Right lobe of liver (tissue), 6 donors: ENCODE measurements around the gene EXOC4. TPM values are rescaled to one million over a fixed set of nuclear protein-coding genes. Genes with fewer than 3 reads are reported as not detected.

Experiments
- ATAC-seq, 4 donors: fragments of 200-7000 bp; cut with Tn5 transposase; one replicate each; pipeline ENCODE4 v1.9.1; 2020; ENCODE audit warnings: mild to moderate bottlenecking in 4 of 4, moderate library complexity in 4 of 4
- DNase-seq, 3 donors: peaks; one replicate each; pipeline ENCODE4 v3.0.0-alpha.2; 2020
- H3K27ac ChIP-seq, 3 donors: fragments of 200-600 bp; one replicate each; pipeline ENCODE4 v1.8.0; 2022
- H3K27me3 ChIP-seq, 2 donors: fragments of 200-600 bp; one replicate each; pipeline ENCODE4 v1.8.0; 2022
- H3K36me3 ChIP-seq, 4 donors: fragments of 200-600 bp; sonication (generic) in 1 of 4; one replicate each; pipeline versions ENCODE4 v1.5.1 to v1.8.0; 2017 to 2022; ENCODE audit warnings: control low read depth in 1 of 4
- H3K4me1 ChIP-seq, 4 donors: fragments of 200-600 bp; sonication (generic) in 1 of 4; one replicate each; pipeline versions ENCODE4 v1.5.1 to v1.8.0; 2017 to 2022; ENCODE audit warnings: control low read depth in 1 of 4
- H3K4me3 ChIP-seq, 3 donors: fragments of 200-600 bp; one replicate each; pipeline ENCODE4 v1.8.0; 2022
- H3K9me3 ChIP-seq, 4 donors: fragments of 200-600 bp; sonication (generic) in 1 of 4; one replicate each; pipeline versions ENCODE4 v1.5.1 to v1.8.0; 2017 to 2022; ENCODE audit warnings: control low read depth in 1 of 4
- POLR2A ChIP-seq: fragments of 450-650 bp; IDR thresholded peaks from one replicate; pipeline ENCODE4 v1.6.1; 2017; ENCODE audit warnings: antibody characterized with exemption, mild to moderate bottlenecking
- WGBS: methylation state at CpG from one replicate; pipeline ENCODE4 v1.1.6; 2018; ENCODE audit warnings: low coverage, low lambda C conversion rate; ENCODE audit not compliant: insufficient coverage; ENCODE audit errors: missing lambda C conversion rate; 5-methylcytosine and 5-hydroxymethylcytosine counted together
- intact Hi-C, 2 donors: fragments of 100-400 bp; cut with DNase I; formaldehyde crosslinking; loops; one replicate each; pipeline versions ENCODE4 v1.11.2 to v1.14.1; 2022
- total RNA-seq, 6 experiments: library from RNA; depleted of rRNA in 2 of 6; stranded (reverse); fragments of >200 nt in 2 of 6; fragmentation: NEBNext Ultra II Directional in 3 of 6; extraction: Animal tissue kit (Norgen Biotek cat#: 25700) in 3 of 6; gene quantifications; one replicate each; pipeline versions ENCODE4 v1.1.0 to v1.2.4, GENCODE V29; 2016 to 2023
- TF ChIP-seq, protein P1 (sequence below), 4 donors: fragments of 200-600 bp in 3 of 4; fragments of 450-650 bp in 1 of 4; IDR thresholded peaks; one replicate each; pipeline versions ENCODE4 v1.5.1 to v1.8.0; 2016 to 2022; ENCODE audit warnings: antibody characterized with exemption in 4 of 4, mild to moderate bottlenecking in 2 of 4
- donor health status: DM: no; HTN: yes; CAD: no.
- donor health status: DM: no; HTN: no; CAD: no.
- donor health status: DM: no; HTN: no; CAD: no.
- donor health status: DM: no; HTN: yes; CAD: no.
- donor health status: DM: no; HTN: yes; CAD: no.

EXOC4 gene
- total RNA-seq, 6 experiments from 2014 or later: 23.7 to 33.5 (median 30.0) TPM

DNA sequence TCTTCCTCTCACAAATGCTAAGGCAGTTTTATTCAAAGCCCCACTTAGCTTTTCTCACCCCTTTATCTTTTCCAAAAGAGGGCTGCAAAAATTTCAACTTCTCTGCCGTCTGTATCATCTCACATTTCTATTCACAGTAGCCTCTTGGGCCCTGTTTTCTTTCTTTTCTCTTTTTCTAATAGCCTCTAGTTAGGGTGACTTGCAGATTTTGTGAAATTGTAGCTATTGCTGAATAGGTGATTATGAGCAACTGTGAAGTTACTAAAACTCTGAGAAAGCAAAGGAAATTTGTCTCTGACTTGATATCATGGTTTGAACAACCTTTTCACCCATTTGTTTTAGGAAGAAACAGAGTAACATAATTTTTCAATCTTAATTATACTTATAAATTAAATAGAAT is 29.2 kb downstream of the EXOC4 start:
- 80% methylated on average over 1 of the region's 1 CpG for WGBS

DNA sequence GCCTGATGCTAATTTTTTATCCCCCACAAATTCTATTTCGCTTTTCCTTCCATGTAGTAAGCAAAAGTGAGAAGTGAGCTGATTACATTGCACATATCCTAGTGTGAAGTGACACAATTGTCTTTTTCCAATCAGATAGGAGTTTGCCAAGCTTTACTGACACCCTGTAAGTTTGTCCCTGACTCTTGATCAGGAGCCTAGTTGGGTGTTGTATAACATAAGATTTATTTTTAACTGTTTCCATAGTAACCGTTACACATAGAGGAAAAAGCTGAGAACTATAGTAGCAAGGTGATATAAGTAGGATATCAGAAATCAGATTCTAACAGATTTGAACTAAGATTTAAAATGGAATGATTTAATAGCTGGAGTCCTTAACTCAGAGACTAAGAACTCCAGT is 31.2 kb downstream of the EXOC4 start:
- Histone ChIP-seq H3K4me3 (no peak overlapping the region), H3K4me1 (no peaks in the 10 kb centered on the region), H3K36me3 (peaks cover 0 to 2% (median 0%) of the 10 kb centered on the region in 4 donors), H3K9me3 (no peaks in the 10 kb centered on the region), H3K27ac (no peak overlapping the region), H3K27me3 (no peaks in the 10 kb centered on the region)
- DNase-seq (no peak), ATAC-seq (no peak)
- TF ChIP-seq, protein P1, sequence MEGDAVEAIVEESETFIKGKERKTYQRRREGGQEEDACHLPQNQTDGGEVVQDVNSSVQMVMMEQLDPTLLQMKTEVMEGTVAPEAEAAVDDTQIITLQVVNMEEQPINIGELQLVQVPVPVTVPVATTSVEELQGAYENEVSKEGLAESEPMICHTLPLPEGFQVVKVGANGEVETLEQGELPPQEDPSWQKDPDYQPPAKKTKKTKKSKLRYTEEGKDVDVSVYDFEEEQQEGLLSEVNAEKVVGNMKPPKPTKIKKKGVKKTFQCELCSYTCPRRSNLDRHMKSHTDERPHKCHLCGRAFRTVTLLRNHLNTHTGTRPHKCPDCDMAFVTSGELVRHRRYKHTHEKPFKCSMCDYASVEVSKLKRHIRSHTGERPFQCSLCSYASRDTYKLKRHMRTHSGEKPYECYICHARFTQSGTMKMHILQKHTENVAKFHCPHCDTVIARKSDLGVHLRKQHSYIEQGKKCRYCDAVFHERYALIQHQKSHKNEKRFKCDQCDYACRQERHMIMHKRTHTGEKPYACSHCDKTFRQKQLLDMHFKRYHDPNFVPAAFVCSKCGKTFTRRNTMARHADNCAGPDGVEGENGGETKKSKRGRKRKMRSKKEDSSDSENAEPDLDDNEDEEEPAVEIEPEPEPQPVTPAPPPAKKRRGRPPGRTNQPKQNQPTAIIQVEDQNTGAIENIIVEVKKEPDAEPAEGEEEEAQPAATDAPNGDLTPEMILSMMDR (IDR thresholded peaks at IDR 0.05): no peak
- TF ChIP-seq POLR2A: no peak
- intact Hi-C loops: no loop called here
- WGBS: 78% methylated on average over 2 of the region's 2 CpGs

More for the DNA sequence above, 29.2 kb downstream of the EXOC4 start:
- intact Hi-C loops: no loop called here
- Histone ChIP-seq H3K4me1 (no peaks in the 10 kb centered on the region), H3K36me3 (no peaks in the 10 kb centered on the region), H3K4me3 (no peak overlapping the region), H3K27ac (no peak overlapping the region), H3K27me3 (no peaks in the 10 kb centered on the region), H3K9me3 (no peaks in the 10 kb centered on the region)
- ATAC-seq (no peak), DNase-seq (no peak)
- TF ChIP-seq, protein P1 (IDR thresholded peaks at IDR 0.05): no peak
- TF ChIP-seq POLR2A: no peak

DNA sequence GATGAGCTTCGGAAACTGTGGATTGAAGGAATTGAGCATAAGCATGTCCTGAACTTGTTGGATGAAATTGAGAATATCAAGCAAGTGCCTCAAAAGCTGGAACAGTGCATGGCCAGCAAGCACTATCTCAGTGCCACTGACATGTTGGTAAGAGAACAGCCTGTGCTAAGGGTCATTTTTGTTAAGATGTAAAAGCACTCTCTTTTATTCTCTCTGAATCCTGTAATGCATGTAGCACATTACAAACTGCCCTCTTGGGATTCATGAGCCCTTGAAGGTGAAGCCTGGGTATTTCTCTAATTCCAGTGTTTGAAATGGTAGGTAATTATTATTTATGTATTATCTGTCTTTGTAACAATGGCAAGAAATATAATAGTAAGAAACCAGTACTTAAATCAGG is 36.1 kb downstream of the EXOC4 start:
- Histone ChIP-seq H3K27ac (no peak overlapping the region), H3K9me3 (no peaks in the 10 kb centered on the region), H3K4me3 (no peak overlapping the region), H3K4me1 (no peaks in the 10 kb centered on the region), H3K36me3 (peaks cover 0 to 12% (median 0%) of the 10 kb centered on the region in 4 donors), H3K27me3 (no peaks in the 10 kb centered on the region)
- ATAC-seq (no peak), DNase-seq (no peak)
- 100% methylated on average over 1 of the region's 1 CpG for WGBS
- intact Hi-C loops: no loop called here
- TF ChIP-seq, protein P1 (IDR thresholded peaks at IDR 0.05): no peak
- no peak for TF ChIP-seq POLR2A

DNA sequence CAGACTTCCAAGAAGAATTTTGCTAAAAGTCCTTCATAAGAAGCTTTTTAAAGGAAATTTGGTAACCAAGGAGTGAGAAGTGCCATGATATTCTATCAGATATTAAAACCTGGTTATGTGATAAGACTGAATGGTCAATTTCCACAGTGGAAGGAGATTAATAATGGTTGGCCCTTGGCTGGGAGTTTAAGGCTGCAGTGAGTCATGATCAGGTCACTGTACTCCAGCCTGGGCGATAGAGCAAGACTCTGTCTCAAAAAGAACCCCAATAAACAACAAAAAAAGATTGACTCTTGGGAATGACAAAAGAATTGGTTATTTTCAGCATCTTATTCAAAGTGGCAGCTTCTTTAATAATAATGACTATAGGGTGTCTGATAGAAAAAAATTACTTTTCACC is 37.2 kb downstream of the EXOC4 start:
- H3K27ac ChIP-seq: no peak overlapping the region
- no peaks in the 10 kb centered on the region for H3K4me1 ChIP-seq
- peaks cover 0 to 12% (median 0%) of the 10 kb centered on the region in 4 donors for H3K36me3 ChIP-seq
- H3K27me3 ChIP-seq: no peaks in the 10 kb centered on the region
- intact Hi-C loops: no loop called here
- H3K9me3 ChIP-seq: no peaks in the 10 kb centered on the region
- no peak overlapping the region for H3K4me3 ChIP-seq
- TF ChIP-seq POLR2A: no peak
- TF ChIP-seq, protein P1 (IDR thresholded peaks at IDR 0.05): no peak
- 80% methylated on average over 1 of the region's 1 CpG for WGBS
- DNase-seq: no peak
- ATAC-seq: no peak
